ENCODE data around the gene GIMAP1. TPM values are rescaled to one million over a fixed set of nuclear protein-coding genes. Genes with fewer than 3 reads are reported as not detected.

GIMAP1 gene
- total RNA-seq, 1 donor from 2014 or later, result not detected

DNA sequence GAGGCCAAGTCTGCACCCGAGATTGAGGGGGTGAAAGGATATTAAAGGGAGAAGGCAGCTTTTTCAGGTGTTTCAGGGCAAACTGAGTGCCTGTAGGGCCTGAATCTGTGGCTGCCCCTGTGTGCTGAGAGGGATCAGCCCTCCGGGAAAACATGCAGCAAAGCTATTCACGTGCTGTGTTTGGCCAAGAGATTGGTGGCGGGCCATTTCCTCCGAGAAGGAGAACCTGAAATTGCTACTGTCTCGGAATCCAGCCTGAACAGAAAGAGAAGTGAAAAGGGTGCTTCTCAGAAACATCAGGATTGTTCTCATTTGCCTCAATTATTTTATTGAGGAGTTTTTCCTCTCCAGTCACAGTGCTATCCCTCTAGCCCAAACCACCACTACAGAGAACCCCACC, 36.8 kb downstream of the GIMAP1 start:
- Mint-ChIP-seq H3K4me1 (ENCODE audit: low read depth) (no peaks in the 10 kb centered on the region), H3K4me3 (ENCODE audit: unreplicated experiment) (no peak overlapping the region), H3K9me3 (ENCODE audit: low read depth) (no peaks in the 10 kb centered on the region), H3K27me3 (ENCODE audit: low read depth) (peaks cover 7% of the 10 kb centered on the region), H3K36me3 (ENCODE audit: low read depth) (no peaks in the 10 kb centered on the region), H3K27ac (ENCODE audit: unreplicated experiment) (no peak overlapping the region)
- TF ChIP-seq CTCF (IDR thresholded peaks at IDR 0.05), result no peak
- no peak for DNase-seq (ENCODE audit: low spot score)

DNA sequence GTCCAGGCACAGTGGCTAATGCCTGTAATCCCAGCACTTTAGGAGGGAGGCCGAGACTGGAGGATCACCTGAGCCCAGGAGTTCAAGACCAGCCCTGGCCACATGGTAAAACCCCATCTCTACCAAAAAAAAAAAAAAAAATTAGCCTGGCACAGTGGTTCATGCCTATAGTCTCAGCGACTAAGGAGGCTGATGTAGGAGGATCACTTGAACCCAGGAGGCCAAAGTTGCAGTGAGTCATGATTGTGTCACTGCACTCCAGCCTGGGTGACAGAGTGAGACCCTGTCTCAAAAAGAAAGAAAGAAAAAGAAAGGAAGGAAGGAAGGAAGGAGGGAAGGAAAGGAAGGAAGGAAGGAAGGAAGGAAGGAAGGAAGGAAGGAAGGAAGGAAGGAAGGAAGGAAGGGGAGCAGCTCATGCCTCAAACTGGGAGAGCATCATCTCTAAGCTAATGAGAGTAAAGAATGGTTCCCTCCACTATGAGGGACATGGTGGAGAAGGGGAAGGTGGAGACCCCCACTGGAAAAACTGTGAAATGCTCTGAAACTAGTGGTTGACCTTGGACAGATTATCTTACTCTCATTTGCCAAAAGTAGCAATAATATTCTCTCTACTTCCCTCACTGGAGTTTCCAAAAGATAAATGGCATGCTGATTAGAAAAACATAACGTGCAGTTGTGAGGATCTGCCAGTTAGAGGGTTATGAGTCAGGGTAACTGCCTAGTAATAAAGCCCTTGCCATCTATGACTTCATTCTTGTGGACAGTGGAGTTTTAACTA, 37.6 kb downstream of the GIMAP1 start:
- H3K27me3 Mint-ChIP-seq (ENCODE audit: low read depth), result peaks cover 7% of the 10 kb centered on the region
- no peak overlapping the region for H3K27ac Mint-ChIP-seq (ENCODE audit: unreplicated experiment)
- no peaks in the 10 kb centered on the region for H3K36me3 Mint-ChIP-seq (ENCODE audit: low read depth)
- H3K9me3 Mint-ChIP-seq (ENCODE audit: low read depth), result no peaks in the 10 kb centered on the region
- H3K4me1 Mint-ChIP-seq (ENCODE audit: low read depth), result no peaks in the 10 kb centered on the region
- DNase-seq (ENCODE audit: low spot score), result no peak
- no peak for TF ChIP-seq CTCF (IDR thresholded peaks at IDR 0.05)
- no peak overlapping the region for H3K4me3 Mint-ChIP-seq (ENCODE audit: unreplicated experiment)

GRCh38 chr7:150754951-150755350, 38.5 kb downstream of the GIMAP1 start:
- H3K4me1 Mint-ChIP-seq (ENCODE audit: low read depth), result no peaks in the 10 kb centered on the region
- H3K4me3 Mint-ChIP-seq (ENCODE audit: unreplicated experiment), result no peak overlapping the region
- H3K27me3 Mint-ChIP-seq (ENCODE audit: low read depth), result peaks cover 9% of the 10 kb centered on the region
- no peak overlapping the region for H3K27ac Mint-ChIP-seq (ENCODE audit: unreplicated experiment)
- TF ChIP-seq CTCF (IDR thresholded peaks at IDR 0.05), result no peak
- no peaks in the 10 kb centered on the region for H3K36me3 Mint-ChIP-seq (ENCODE audit: low read depth)
- no peak for DNase-seq (ENCODE audit: low spot score)
- H3K9me3 Mint-ChIP-seq (ENCODE audit: low read depth), result no peaks in the 10 kb centered on the region

GRCh38 chr7:150755473-150756099, 39.2 kb downstream of the GIMAP1 start:
- no peak for DNase-seq (ENCODE audit: low spot score)
- H3K27ac Mint-ChIP-seq (ENCODE audit: unreplicated experiment), result no peak overlapping the region
- peaks cover 9% of the 10 kb centered on the region for H3K27me3 Mint-ChIP-seq (ENCODE audit: low read depth)
- H3K4me1 Mint-ChIP-seq (ENCODE audit: low read depth), result no peaks in the 10 kb centered on the region
- no peak for TF ChIP-seq CTCF (IDR thresholded peaks at IDR 0.05)
- H3K4me3 Mint-ChIP-seq (ENCODE audit: unreplicated experiment), result no peak overlapping the region
- H3K36me3 Mint-ChIP-seq (ENCODE audit: low read depth), result no peaks in the 10 kb centered on the region
- no peaks in the 10 kb centered on the region for H3K9me3 Mint-ChIP-seq (ENCODE audit: low read depth)

- DNase-seq (ENCODE audit: low spot score), result no peak
- H3K27ac Mint-ChIP-seq (ENCODE audit: unreplicated experiment), result no peak overlapping the region
- H3K4me1 Mint-ChIP-seq (ENCODE audit: low read depth), result no peaks in the 10 kb centered on the region
- no peak overlapping the region for H3K4me3 Mint-ChIP-seq (ENCODE audit: unreplicated experiment)
- H3K27me3 Mint-ChIP-seq (ENCODE audit: low read depth), result peaks cover 9% of the 10 kb centered on the region
- H3K9me3 Mint-ChIP-seq (ENCODE audit: low read depth), result peaks cover under 1% of the 10 kb centered on the region
- TF ChIP-seq CTCF (IDR thresholded peaks at IDR 0.05), result no peak
- no peaks in the 10 kb centered on the region for H3K36me3 Mint-ChIP-seq (ENCODE audit: low read depth)
Observed at GRCh38 chr7:150756166-150756565, 39.8 kb downstream of the GIMAP1 start.
